Right lung (tissue), 5 donors: ENCODE results near the gene LRMDA. TPM values are rescaled to one million over a fixed set of nuclear protein-coding genes. Genes with fewer than 3 reads are reported as not detected.

Experiments used
- DNase-seq, 2 donors: peaks; one replicate each; pipeline ENCODE4 v3.0.0-alpha.2; 2013
- polyA plus RNA-seq, 5 donors: library from polyadenylated mRNA; unstranded; fragments of 120-200 nt; gene quantifications; one replicate each; pipeline versions ENCODE4 v1.2.1 to v1.2.3, GENCODE V29; 2013; ENCODE audit warnings: inconsistent platforms in 1 of 5, low replicate concordance in 1 of 5; ENCODE audit not compliant: insufficient read length in 5 of 5, insufficient read depth in 1 of 5

The LRMDA gene
- polyA plus RNA-seq, 5 donors, result 13.4 to 23.1 (median 19.1) TPM

DNA sequence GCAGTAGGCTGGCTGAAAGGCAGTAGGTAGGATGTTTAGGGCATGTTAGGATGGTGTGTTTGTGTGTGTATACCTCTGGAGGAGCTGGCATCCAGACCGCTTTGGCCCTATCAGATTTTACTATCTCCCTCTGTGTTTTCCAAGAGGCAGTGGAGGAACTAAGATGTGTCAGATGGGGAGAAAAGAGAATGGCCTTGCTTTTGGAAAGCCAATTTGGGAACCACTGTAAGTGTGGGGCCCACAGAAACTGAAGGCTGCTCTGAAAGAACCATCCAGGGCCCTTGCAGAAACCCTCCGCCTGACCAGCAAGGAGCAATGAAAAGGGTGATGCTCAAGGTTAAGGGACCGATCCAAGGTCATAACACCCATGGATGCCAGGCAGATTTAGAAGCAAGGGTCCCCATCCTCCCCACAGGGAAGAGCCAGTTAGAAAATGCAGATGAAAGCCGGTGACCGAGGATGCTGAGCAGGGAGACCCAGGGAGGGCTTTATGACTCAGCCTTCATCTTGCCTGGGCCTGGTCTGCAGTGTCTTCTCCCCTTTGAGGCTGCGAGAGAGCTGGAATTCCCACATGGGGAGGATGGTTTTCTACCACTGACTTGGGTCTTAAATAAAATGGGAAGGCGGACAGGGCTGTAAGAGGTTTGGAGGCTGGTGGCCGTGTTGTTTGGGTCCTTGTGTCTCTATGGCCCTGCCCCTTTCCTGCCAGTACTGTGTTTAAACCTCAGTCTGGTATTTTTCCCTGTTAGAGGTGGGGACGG is 275.8 kb downstream of the LRMDA start:
- DNase-seq, result no peak

DNA sequence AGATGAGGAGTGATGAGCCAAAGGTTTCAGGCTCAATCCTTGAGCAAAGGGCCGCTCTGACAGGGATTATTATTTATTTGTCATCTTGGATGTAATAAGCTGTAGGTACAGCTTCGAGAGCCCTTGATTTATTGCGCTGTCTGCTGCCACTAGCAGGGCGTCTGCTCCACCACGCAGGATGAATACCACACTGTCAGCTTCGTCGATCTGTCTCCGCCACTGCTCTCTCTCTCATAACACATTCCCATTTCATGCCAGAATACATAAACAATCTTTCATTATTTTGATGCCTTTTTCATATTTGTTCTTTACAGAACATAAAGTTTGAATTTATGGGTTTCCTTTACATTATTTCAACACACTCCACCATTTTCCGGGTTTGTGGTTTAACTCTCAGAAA is 276.6 kb downstream of the LRMDA start:
- no peak for DNase-seq

DNA sequence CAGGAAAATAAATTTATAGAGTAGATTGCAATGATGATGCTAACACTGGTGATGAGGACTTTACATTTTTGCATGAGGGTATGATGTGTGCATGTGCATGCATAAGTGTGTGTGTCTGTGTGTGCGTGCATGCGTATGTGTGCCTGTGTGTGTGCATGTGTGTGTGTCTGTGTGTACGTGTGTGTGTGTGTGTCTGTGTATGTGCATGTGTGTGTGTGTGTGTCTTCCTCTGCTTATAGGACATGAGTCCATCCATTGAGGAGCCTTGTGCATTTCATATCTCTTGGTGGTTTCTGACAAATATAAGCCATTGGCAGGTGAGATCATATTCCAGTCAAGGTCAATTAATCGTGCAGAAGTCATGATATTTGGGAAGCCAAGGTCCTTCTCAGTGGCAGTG is 277.8 kb downstream of the LRMDA start:
- no peak for DNase-seq

GRCh38 chr10:75709811-75710210 is 278.4 kb downstream of the LRMDA start:
- DNase-seq, result no peak

GRCh38 chr10:75712242-75712880 is 280.9 kb downstream of the LRMDA start:
- no peak for DNase-seq

DNA sequence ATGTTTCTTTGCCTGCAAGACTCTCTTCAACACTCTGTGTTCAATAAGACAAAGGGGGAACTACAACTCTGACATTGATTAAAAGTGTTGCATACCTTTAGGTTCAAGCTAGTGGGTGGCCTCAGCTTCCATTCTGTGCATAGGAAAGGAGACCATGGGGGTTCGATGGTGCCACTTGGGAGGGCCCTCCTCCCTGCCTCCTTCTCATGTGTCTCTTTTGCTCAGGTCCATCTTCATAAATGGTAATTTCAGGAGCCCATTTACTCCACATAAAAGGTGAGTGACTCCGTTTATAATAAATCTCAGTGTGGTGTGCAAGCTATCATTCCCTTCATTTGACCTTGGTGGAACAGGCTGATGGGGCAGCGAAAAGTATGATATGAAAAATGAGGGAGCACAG is 285.1 kb downstream of the LRMDA start:
- DNase-seq, result no peak

DNA sequence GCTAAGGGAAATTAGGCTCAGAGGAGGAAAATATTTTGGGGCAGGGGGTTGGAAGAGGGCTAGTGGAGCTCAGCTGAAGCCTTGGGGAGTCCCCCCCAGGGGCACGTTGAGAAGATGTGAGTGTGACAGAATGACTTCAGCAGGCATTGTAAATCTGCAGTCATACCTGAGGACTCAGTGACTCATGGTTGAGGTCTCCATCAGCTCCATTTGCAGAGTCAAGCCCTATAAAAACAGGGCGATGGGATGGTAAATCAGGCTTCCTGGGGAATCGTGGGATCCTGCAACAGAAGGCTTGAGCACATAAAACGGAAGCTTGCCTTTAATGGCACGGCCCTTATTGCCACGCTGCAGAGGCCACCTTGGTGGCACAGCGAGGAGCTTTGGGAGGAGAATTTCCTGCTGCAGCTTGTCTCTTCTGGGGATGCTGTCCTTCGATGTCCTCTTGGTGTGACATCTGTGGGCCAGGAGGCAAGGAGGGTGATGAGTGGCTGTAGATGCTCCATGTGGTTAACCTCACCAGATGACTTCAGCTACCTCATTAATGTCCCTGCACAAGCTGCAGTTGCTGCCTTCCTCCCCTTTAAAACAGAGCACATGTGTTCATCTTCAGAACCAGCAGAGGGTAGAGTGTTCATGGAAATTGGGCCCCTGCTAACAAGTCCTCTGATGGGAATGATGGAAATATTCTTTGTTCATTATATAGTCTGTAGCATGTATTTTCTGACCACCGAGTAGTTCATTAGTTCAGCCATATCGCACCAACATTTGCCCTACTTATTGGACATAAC is 285.9 kb downstream of the LRMDA start:
- DNase-seq, result no peak

DNA sequence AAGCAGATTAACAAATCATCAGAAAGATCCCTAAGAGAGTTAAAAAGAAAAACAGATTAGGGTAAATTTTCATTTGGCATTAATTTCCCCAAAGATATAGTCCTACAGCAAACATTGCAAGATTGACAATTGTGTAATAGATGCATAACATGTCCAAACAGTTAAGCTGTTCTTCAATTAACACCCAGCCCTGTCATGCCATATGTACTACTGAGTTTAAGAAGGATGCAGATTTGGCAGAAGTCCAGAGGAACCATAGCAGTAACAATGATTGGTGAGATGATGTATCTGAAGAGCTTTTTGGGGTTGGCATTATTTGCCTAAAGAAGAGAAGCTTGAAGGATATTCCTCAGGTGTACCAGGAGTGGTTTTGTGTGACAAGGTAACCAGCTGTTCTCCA is 287.6 kb downstream of the LRMDA start:
- DNase-seq, result no peak

DNA sequence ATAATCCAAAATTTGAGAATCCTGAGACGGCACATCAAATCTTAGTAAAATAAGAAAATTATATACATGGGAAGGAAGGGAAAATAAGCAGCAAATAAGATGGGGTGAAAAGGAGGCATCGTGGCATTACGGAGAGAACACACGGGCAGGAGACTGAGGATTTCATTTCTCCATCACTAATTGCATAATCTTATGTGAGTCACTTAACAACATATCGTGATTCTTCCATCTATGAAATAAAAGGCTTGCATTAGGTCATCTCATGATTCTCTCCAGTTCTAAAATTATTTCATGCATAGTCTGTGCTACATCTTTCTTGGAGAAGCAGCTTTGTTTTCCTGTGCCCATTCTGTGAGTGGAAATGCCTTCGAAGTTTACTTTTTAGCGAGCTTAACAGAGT is 288.7 kb downstream of the LRMDA start:
- no peak for DNase-seq

DNA sequence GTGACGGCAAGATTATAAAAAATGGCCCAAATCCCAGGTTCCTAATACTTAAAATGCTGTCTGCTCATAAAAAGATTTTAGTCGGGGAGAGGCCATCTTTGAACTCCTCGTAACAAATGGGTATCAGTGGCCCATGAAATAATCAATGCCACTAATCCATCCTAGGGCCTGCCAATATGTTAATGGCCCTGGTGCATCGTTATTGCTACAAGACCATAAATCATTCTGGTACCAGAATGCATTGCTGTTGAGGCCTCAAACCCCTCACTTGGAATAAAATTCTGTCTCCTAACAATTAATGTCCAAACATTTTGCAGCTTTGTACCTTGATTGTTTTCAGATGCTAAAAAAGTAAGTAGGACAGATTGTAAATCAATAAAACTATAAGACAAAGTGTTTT is 290.6 kb downstream of the LRMDA start:
- no peak for DNase-seq

DNA sequence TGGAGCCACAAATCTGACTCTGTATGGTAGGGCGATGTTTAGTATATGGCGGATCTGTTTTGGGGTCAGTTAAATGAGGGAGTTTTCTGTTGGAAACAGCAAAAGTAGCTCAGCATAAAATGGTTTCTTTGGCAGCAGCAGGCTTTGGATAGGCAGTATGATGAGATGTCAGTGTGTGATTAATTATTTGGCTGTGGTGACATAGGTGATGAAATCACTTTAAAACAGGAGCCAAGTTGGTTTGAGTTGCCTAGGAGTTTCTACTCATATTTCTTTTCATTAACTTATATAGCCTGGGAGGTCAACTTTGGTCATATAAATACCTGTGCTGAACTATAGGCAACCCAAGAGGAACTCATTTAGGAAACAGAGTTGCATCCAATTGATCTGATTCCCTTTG is 291.2 kb downstream of the LRMDA start:
- DNase-seq, result no peak

DNA sequence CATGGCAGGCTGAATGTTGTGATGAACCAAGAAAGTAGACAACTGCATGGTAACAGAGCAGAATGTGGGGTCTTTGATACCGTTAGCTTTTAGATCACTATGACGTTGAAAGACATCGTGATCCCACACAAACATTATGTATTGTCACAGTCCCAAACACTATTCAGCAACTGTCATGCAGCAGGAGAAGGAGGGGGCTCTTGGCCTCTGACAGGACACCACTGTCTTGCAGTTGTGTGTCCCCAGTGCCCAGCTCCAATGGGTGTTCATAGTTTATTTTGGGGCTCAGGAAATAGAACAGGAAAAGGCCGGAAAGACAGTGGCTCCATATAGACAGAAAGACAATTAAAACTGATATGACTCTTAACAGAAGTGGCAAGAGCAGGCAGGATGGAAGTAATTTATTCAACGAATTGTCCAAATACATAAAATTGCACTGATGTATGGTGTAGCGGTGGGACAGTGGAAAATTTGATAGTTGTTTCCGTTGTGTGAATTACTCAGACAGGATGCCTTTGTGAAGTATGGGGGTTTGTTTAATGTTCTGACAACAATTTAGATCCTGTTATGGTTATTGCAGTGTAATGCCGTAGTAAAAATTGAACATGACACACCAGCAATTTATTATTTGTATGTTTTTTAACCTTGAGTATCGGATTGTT is 292.0 kb downstream of the LRMDA start:
- no peak for DNase-seq

- no peak for DNase-seq
Measured at GRCh38 chr10:75724047-75724446, 292.6 kb downstream of the LRMDA start.

GRCh38 chr10:75726522-75727483 is 295.4 kb downstream of the LRMDA start:
- DNase-seq, result no peak

DNA sequence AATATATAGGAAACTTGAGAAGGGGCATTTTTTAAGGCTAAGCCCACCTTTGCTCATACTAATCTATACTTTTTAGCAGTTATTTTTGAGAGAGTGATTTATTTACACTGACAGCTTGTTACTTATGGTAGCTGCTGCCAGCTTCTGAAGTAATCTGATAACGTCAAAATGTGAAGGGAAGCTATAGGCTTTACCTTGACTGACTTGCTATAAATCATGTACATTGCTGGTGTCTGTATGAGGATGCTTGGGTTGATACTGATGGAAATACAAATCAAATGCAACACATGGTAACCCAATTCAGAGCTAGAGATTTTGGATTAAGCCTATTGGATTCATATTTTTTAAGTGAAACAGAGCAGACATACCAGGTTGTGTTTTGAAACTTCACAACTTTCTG is 299.4 kb downstream of the LRMDA start:
- DNase-seq, result no peak

DNA sequence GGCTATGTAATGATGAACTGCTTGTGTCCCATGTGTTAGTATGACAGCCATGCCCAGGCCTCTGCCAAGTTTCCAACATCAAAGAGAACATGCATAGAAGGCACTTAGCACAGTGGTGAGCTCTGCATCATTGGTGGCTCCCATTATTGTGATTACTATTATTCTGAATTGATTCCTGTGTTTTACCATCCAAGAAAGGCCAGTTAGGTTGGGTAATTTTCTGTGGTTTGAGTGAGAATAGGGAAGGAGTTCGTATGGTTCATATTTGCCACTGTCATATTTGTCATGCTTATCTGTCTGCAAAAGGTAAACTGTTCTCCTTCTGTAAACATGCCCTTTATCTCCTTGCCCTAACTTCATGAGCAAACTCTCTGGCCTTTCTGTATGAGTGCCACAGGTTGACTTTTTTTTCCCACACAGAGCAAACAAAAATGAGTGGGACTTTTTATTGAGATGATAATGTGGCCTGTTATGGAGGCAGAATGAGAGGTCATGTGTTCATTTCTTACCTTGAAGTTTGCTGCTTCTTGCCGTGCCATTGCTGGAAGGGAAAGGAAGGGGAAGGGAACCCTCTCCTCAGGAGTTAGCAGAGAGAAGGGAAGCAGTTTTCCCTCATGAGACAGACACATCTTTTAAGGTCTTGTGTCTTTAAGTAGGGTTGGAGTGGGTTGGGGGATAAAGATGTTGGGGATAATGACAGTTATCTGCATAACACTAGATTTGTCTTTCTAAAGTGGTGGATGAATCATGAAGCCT is 301.9 kb downstream of the LRMDA start:
- no peak for DNase-seq

DNA sequence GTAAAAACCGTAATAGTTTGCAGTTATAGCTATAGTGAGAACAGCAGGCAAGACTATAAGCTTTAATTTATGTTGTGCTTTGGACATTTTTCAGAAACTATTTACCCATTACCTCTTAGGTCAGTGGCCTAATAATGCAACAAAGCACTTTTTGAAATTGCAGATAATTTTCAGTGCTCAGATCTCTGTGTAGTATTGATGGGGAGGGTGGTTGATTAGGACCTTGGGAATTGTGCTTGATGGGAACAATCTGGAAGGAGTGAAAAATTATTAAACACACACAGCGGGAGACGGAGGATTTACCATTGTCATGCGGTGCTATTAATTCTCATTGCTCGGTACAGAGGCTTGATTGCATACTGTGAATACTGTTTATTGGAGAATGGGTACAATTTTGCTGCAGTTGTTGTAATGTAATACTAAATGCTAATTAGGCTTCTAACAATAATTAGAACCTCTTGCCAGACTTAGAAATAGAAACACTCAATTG is 304.8 kb downstream of the LRMDA start:
- DNase-seq, result peak in 1 of 2 donors; percentile 59

GRCh38 chr10:75736889-75737579 is 305.6 kb downstream of the LRMDA start:
- DNase-seq, result no peak

DNA sequence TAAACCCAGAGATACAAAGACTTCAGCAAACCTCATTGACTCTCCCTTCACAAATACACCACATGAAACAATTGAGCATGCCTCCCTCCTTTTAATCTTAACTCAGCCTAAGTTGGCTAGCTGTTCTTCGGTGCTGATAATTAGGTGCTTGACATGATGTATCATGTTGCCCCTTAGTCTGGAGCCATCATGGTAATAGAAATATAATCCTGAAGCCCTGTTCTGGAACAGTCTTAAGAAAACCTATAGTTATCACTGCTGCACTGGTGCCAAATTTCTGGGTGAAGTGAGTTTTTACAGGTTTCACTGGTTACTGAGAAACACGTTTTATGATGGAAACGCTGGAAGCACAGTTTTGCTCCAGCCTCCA is 306.1 kb downstream of the LRMDA start:
- no peak for DNase-seq

- DNase-seq, result no peak
Measured at GRCh38 chr10:75738924-75739323, 307.5 kb downstream of the LRMDA start.
